HepG2 (cell line): ENCODE data around the gene CES3. TPM values are rescaled to one million over a fixed set of nuclear protein-coding genes. Genes with fewer than 3 reads are reported as not detected.

Experiments
- AKAP8 ChIP-seq: sonication (generic); formaldehyde crosslinking; IDR thresholded peaks from 2 replicates; pipeline ENCODE4 v1.5.1; 2020; ENCODE audit warnings: mild to moderate bottlenecking, missing genetic modification reagents
- ARID3A ChIP-seq: IDR thresholded peaks from 2 replicates; pipeline ENCODE4 v1.6.1; 2012; ENCODE audit warnings: low read depth, low read length, improper control_type of control experiment
- ATF6 ChIP-seq: sonication (generic); formaldehyde crosslinking; conservative IDR thresholded peaks from 2 replicates; pipeline ENCODE4 v1.4.0; 2020; ENCODE audit warnings: missing genetic modification reagents
- CHD2 ChIP-seq: IDR thresholded peaks from 2 replicates; pipeline ENCODE4 v1.6.1; 2011; ENCODE audit warnings: low read depth, low read length, improper control_type of control experiment
- EED ChIP-seq: sonication (generic); formaldehyde crosslinking; IDR thresholded peaks from 2 replicates; pipeline ENCODE4 v1.5.0; 2020; ENCODE audit warnings: mild to moderate bottlenecking, missing genetic modification reagents
- HNRNPLL ChIP-seq: fragments of 200-400 bp; formaldehyde crosslinking; IDR thresholded peaks from 2 replicates; pipeline ENCODE4 v1.6.1; 2017; ENCODE audit warnings: mild to moderate bottlenecking, low read depth, low read length; ENCODE audit not compliant: poor library complexity, severe bottlenecking
- IRF1 ChIP-seq: sonication (generic); formaldehyde crosslinking; IDR thresholded peaks from 2 replicates; pipeline ENCODE4 v1.4.0; 2020; ENCODE audit warnings: low read depth, mild to moderate bottlenecking, missing genetic modification reagents
- JDP2 ChIP-seq: sonication (generic); formaldehyde crosslinking; IDR thresholded peaks from 2 replicates; pipeline ENCODE4 v1.8.1; 2022; ENCODE audit warnings: missing genetic modification reagents, borderline replicate concordance
- PHB2 ChIP-seq: fragments of 450-650 bp; IDR thresholded peaks from 2 replicates; pipeline ENCODE4 v1.6.1; 2018; ENCODE audit not compliant: partially characterized antibody
- PHF21A ChIP-seq: sonication (generic); formaldehyde crosslinking; IDR thresholded peaks from 2 replicates; pipeline ENCODE4 v1.5.0; 2020; ENCODE audit warnings: mild to moderate bottlenecking, missing genetic modification reagents
- TGIF2 ChIP-seq: IDR thresholded peaks from 2 replicates; pipeline ENCODE4 v1.6.1; 2016; ENCODE audit warnings: control low read depth, missing compliant biosample characterization
- ZNF263 ChIP-seq: sonication (generic); formaldehyde crosslinking; IDR thresholded peaks from 2 replicates; pipeline ENCODE4 v1.4.0; 2020; ENCODE audit warnings: missing genetic modification reagents
- ZNF331 ChIP-seq: sonication (generic); formaldehyde crosslinking; IDR thresholded peaks from 2 replicates; pipeline ENCODE4 v1.4.0; 2020; ENCODE audit warnings: missing genetic modification reagents
- ZNF788 ChIP-seq: sonication (generic); formaldehyde crosslinking; IDR thresholded peaks from 2 replicates; pipeline ENCODE4 v1.5.0; 2020; ENCODE audit warnings: mild to moderate bottlenecking, missing genetic modification reagents, borderline replicate concordance
- ZNF790 ChIP-seq: sonication (generic); formaldehyde crosslinking; IDR thresholded peaks from 2 replicates; pipeline ENCODE4 v1.8.0; 2022; ENCODE audit warnings: missing genetic modification reagents, mild to moderate bottlenecking, borderline replicate concordance
- ZNF816 ChIP-seq: sonication (generic); formaldehyde crosslinking; IDR thresholded peaks from 2 replicates; pipeline ENCODE4 v1.8.0; 2022; ENCODE audit warnings: missing genetic modification reagents, mild to moderate bottlenecking, borderline replicate concordance
- polyA plus RNA-seq, 8 experiments: library from polyadenylated mRNA; depleted of rRNA in 3 of 8; stranded (reverse) in 7 of 8; unstranded in 1 of 8; fragments of >200 nt; fragmentation: Illumina TruSeq in 4 of 8; extraction: Trizol in 4 of 8; gene quantifications; 2 replicates each; pipeline versions ENCODE4 v1.2.1 to v1.2.3, GENCODE V29; 2011 to 2016; ENCODE audit warnings: low read depth in 4 of 8, missing spikeins in 1 of 8, mixed read lengths in 1 of 8; ENCODE audit not compliant: insufficient read depth in 1 of 8
- total RNA-seq, 5 experiments: library from RNA; depleted of rRNA; stranded (reverse); fragments of >200 nt; fragmentation: Illumina TruSeq; extraction: Trizol; gene quantifications; 2 replicates each; pipeline ENCODE4 v1.2.3, GENCODE V29; 2016; ENCODE audit warnings: low read depth in 1 of 5
- TF ChIP-seq, protein P1 (sequence below): IDR thresholded peaks from 2 replicates; pipeline ENCODE4 v1.6.1; 2016; ENCODE audit warnings: low read depth, control low read depth
- TF ChIP-seq, protein P2 (sequence below): sonication (generic); formaldehyde crosslinking; IDR thresholded peaks from 2 replicates; pipeline ENCODE4 v1.8.0; 2022; ENCODE audit warnings: low read depth, missing genetic modification reagents

The CES3 gene
- total and polyA plus RNA-seq, 2 of the 13 experiments (the other 11 are each of a cell fraction or from before 2014, with no cell fraction given): 6.6 to 17.4 TPM

GRCh38 chr16:66996324-66996982 is 35.4 kb downstream of the CES3 start (continued):
- TF ChIP-seq ZNF816 (CRISPR knock-in tag) (peak; percentile 83), ATF6 (CRISPR knock-in tag) (no peak), PHF21A (CRISPR knock-in tag) (peak; percentile 78; the same call in 1 of the 2 replicates), ARID3A (peak; percentile 73; the same call in 1 of the 2 replicates), EED (CRISPR knock-in tag) (no peak), PHB2 (no peak), ZNF788 (CRISPR knock-in tag) (peak; percentile 31; the same call in 1 of the 2 replicates), CHD2 (no peak), TGIF2 (CRISPR knock-in tag) (no peak), HNRNPLL (no peak), IRF1 (CRISPR knock-in tag) (no peak), ZNF331 (CRISPR knock-in tag) (peak; percentile 74; the same call in 1 of the 2 replicates), AKAP8 (CRISPR knock-in tag) (no peak), ZNF790 (CRISPR knock-in tag) (no peak), ZNF263 (0 out of 2 replicates have a peak, but pooled peaks have one; percentile 15), JDP2 (no peak)
- TF ChIP-seq, protein P1, sequence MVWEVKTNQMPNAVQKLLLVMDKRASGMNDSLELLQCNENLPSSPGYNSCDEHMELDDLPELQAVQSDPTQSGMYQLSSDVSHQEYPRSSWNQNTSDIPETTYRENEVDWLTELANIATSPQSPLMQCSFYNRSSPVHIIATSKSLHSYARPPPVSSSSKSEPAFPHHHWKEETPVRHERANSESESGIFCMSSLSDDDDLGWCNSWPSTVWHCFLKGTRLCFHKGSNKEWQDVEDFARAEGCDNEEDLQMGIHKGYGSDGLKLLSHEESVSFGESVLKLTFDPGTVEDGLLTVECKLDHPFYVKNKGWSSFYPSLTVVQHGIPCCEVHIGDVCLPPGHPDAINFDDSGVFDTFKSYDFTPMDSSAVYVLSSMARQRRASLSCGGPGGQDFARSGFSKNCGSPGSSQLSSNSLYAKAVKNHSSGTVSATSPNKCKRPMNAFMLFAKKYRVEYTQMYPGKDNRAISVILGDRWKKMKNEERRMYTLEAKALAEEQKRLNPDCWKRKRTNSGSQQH (CRISPR knock-in tag): no peak
- TF ChIP-seq, protein P2, sequence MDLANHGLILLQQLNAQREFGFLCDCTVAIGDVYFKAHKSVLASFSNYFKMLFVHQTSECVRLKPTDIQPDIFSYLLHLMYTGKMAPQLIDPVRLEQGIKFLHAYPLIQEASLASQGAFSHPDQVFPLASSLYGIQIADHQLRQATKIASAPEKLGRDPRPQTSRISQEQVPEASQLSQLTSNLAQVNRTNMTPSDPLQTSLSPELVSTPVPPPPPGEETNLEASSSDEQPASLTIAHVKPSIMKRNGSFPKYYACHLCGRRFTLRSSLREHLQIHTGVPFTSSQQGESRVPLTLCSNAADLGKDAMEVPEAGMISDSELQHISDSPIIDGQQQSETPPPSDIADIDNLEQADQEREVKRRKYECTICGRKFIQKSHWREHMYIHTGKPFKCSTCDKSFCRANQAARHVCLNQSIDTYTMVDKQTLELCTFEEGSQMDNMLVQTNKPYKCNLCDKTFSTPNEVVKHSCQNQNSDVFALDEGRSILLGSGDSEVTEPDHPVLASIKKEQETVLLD (CRISPR knock-in tag): no peak
